ENCODE measurements around the gene SLC2A14.
"Not testable (repeated sequence)": the region's sequence is repeated elsewhere in the genome, so short reads cannot be mapped to it uniquely, and the experiment has no call there.

Gene SLC2A14

DNA sequence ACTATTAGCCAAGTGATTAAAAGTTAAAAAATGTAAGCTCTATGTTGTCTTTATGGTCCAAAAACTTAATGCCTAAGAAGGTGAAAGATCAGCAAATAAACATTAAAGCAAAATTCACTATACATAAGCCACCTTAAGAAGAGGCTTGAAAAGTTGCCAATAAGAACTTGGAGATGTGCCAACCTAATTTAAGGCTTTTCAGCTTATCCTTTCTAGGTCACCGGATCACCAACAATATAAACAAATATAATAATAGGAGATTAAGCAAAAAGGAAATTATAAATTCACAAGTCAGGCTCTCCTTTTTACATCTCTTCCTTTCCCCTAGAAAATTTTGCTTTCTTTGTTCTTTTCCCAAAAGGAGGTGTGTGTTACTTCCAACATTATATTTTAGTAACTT lies 32.4 kb upstream of the SLC2A14 start:
- TF ChIP-seq, protein P1, sequence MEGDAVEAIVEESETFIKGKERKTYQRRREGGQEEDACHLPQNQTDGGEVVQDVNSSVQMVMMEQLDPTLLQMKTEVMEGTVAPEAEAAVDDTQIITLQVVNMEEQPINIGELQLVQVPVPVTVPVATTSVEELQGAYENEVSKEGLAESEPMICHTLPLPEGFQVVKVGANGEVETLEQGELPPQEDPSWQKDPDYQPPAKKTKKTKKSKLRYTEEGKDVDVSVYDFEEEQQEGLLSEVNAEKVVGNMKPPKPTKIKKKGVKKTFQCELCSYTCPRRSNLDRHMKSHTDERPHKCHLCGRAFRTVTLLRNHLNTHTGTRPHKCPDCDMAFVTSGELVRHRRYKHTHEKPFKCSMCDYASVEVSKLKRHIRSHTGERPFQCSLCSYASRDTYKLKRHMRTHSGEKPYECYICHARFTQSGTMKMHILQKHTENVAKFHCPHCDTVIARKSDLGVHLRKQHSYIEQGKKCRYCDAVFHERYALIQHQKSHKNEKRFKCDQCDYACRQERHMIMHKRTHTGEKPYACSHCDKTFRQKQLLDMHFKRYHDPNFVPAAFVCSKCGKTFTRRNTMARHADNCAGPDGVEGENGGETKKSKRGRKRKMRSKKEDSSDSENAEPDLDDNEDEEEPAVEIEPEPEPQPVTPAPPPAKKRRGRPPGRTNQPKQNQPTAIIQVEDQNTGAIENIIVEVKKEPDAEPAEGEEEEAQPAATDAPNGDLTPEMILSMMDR (IDR thresholded peaks at IDR 0.05; ENCODE audit: control insufficient read depth, insufficient read depth, low read depth, low read length, missing control alignments) = no peak
- DNase-seq (ENCODE audit: low read depth) = no peak
- no peak overlapping the region for H3K4me3 ChIP-seq (ENCODE audit: control insufficient read depth, low read depth, low read length)

DNA sequence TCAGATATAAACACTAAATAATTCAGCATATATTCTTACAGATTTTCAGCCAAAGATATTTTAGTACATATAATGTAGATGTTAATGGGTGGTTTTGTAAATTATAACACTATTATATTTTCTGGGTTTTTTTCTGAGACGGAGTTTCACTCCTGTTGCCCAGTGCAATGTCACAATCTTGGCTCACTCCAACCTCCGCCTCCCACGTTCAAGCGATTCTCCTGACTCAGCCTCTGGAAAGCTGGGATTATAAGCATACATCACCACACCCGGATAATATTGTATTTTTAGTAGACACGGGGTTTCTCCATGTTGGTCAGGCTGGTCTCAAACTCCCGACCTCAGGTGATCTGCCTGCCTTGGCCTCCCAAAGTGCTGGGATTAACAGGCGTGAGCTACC lies 29.7 kb upstream of the SLC2A14 start:
- DNase-seq (ENCODE audit: low read depth); H3K4me3 ChIP-seq (ENCODE audit: control insufficient read depth, low read depth, low read length): not testable (repeated sequence)

DNA sequence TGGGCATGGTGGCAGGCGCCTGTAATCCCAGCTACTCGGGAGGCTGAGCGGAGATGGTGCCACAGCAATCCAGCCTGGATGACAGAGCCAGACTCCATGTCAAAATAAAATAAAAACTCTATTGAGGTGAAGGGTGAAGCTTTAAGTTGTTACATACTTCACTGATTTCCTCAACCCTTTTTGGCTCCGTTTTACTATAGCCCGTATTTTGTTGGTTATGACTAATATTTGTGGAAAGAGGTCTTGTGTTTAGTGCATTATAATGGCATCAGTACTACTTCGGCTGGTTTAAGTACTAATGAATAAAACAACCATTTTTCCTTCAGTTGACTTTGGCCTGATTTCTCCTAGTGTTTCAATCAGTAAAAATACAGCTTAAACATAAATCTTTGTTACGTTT lies 27.0 kb upstream of the SLC2A14 start:
- no peak overlapping the region for H3K4me3 ChIP-seq (ENCODE audit: control insufficient read depth, low read depth, low read length)
- TF ChIP-seq, protein P1 (IDR thresholded peaks at IDR 0.05; ENCODE audit: control insufficient read depth, insufficient read depth, low read depth, low read length, missing control alignments) = no peak
- peak; percentile 52 for DNase-seq (ENCODE audit: low read depth)

DNA sequence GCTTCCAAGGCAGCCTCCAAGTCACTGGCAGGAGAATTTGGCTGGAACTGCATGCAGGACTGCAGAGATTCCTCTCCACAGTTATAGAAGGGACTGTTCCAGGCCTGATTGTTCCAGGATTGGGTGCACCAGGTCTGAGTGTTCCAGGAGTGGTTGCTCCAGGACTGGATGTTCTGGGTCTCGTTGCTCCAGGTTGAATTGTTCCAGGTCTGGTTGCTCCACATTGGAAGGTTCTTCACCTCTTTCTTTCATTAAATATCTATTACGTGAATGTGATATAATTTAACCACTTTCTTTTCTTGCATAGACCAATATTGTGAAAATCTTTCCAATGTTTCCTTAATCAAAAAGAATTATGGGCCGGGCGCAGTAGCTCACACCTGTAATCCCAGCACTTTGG lies 24.0 kb upstream of the SLC2A14 start:
- DNase-seq (ENCODE audit: low read depth); H3K4me3 ChIP-seq (ENCODE audit: control insufficient read depth, low read depth, low read length): not testable (repeated sequence)

DNA sequence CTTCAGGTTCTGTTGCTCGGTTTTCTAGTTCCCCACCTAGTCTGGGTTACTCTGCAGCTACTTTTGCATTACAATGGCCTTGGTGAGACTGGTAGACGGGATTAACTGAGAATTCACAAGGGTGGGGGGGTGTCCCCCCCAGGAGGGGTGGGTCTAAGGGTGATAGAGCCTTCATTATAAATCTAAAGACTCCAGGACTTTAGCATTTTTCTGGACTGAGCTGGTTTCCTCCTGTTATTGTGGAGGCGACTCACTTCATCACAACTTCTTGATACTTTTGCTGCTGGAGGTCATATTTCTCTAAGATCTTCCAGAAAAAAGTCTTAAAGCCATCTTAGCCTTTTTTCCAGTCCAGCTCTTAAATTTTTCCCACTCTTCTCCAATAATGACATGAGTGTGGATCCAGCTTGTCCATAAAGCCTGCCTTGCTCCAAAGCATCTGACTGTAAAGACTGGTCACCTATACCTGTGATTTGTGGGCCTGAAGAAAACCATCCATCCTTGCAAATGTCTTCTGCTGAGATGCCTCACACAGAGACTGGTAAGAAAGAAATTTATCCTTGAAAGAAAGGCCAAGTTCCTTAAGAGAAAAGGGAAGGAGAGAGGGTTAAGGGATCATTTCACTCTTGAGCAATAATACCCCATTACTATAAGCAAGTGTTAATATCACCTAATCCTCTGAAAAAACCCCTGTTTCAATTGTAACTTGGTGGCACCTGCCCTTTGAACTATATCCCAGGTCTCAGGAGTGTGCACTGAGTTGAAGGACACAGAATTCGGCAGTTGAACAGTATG lies 19.7 kb upstream of the SLC2A14 start:
- DNase-seq (ENCODE audit: low read depth) = no peak
- H3K4me3 ChIP-seq (ENCODE audit: control insufficient read depth, low read depth, low read length) = no peak overlapping the region
- TF ChIP-seq, protein P1 (IDR thresholded peaks at IDR 0.05; ENCODE audit: control insufficient read depth, insufficient read depth, low read depth, low read length, missing control alignments) = no peak

DNA sequence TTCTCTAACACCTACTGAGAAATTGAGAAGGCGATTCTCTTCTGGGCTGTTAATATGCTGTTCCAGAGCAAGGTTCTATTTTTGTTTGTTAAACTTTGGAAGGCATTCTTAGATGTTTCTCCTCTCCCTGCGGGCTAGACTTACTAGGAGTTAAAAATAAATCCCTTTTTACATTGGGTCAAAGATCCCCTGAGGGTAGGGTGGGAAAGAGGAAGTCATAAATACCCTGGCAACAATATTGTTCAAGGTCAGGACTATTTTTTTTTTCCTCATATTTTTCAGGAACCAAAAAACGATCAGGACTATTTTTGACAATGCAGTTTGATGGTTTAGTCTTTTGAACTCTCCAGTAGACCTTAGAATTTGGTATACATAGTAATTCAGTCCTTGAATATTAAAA lies 12.0 kb upstream of the SLC2A14 start:
- no peak overlapping the region for H3K4me3 ChIP-seq (ENCODE audit: control insufficient read depth, low read depth, low read length)
- no peak for DNase-seq (ENCODE audit: low read depth)
- TF ChIP-seq, protein P1 (IDR thresholded peaks at IDR 0.05; ENCODE audit: control insufficient read depth, insufficient read depth, low read depth, low read length, missing control alignments) = no peak

DNA sequence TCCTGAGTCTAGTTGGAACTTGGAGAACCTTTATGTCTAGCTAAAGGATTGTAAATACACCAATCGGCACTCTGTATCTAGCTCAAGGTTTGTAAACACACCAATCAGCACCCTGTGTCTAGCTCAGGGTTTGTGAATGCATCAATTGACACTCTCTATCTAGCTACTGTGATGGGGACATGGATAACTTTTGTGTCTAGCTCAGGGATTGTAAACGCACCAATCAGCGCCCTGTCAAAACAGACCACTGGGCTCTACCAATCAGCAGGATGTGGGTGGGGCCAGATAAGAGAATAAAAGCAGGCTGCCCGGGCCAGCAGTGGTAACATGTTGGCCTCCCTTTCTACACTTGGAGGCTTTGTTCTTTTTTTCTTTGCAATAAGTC lies 9.0 kb upstream of the SLC2A14 start:
- not testable (repeated sequence) for H3K4me3 ChIP-seq (ENCODE audit: control insufficient read depth, low read depth, low read length); DNase-seq (ENCODE audit: low read depth)

DNA sequence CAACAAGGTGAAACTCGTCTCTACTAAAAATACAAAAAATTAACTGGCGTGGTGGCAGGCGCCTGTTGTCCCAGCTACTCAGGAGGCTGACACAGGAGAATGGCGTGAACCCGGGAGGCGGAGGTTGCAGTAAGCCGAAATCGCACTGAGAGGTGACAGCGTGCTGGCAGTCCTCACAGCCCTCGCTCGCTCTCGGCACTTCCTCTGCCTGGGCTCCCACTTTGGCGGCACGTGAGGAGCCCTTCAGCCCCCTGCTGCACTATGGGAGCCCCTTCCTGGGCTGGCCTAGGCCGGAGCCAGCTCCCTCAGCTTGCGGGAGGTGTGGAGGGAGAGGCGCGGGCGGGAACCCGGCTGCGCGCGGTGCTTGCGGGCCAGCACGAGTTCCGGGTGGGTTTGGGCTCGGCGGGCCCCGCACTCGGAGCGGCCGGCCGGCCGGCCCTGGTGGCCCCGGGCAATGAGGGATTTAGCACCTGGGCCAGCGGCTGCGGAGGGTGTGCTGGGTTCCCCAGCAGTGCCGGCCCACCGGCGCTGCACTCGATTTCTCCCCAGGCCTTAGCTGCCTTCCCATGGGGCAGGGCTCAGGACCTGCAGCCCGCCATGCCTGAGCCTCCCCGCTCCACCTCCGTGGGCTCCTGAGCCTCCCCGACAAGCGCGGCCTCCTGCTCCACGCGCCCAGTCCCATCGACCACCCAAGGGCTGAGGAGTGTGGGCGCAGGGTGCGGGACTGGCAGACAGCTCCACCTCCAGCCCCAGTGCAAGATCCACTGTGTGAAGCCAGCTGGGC lies 8.4 kb upstream of the SLC2A14 start:
- H3K4me3 ChIP-seq (ENCODE audit: control insufficient read depth, low read depth, low read length); DNase-seq (ENCODE audit: low read depth): not testable (repeated sequence)

DNA sequence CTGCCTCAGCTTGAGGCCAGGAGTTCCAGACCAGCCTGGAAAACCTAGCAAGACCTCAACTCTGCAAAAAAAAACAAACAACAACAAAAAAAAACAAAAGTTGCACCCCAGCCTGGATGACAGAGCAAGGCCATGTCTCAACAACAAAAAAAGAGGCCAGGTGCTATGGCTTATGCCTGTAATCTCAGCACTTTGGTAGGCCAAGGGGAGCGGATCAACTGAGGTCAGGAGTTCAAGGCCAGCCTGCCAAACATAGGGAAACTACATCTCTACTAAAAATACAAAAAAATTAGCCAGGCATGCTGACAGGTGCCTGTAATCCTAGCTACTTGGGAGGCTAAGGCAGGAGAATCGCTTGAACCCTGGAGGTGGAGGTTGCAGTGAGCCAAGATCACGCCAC lies 6.5 kb upstream of the SLC2A14 start:
- no peak overlapping the region for H3K4me3 ChIP-seq (ENCODE audit: control insufficient read depth, low read depth, low read length)
- TF ChIP-seq, protein P1 (IDR thresholded peaks at IDR 0.05; ENCODE audit: control insufficient read depth, insufficient read depth, low read depth, low read length, missing control alignments) = no peak
- DNase-seq (ENCODE audit: low read depth) = no peak
